ENCODE results near the gene TMEM14B. TPM values are rescaled to one million over a fixed set of nuclear protein-coding genes. Genes with fewer than 3 reads are reported as not detected.

Gene TMEM14B
- 104 and 148 TPM in 2 replicates for polyA plus RNA-seq (2011; rRNA removed)
- 30.5 and 34.9 TPM in 2 replicates for polyA minus RNA-seq (2011; rRNA and poly(A)+ RNA removed)

DNA sequence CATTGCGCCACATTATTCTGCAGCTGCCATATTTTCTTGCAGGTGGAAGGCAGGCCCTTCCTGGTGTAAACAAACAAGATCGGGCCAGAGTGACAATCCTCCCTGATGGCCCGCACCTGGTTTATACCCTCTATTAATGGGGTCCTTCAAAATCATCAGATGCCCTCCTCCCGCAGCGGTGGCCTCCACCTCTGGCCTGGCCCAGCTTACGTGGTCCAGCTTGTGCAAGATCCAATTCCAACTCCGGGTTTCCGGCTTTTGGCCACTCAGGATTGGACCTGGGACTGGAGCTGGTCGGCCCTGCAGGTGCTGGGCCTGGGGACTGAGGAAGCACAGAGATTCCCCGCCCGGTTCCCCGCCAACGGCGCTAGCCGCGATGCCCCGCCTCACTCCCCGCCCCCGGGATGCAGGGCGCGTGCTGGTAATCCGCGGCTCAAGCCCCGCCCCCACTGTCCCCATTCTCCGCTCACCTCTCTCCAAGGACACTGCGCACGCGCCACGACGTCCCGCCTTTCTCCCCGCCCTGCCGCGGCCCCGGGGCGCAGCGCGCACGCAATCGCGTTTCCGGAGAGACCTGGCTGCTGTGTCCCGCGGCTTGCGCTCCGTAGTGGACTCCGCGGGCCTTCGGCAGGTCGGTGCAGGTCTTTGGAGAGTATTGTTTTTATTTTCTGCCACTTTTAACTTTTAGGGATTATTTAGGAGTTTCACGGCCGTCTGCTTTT is at the start of gene TMEM14B:
Gene TMEM14B (plus strand): TSS at position 555 of the 722 bp plus-strand sequence. CDS start 1,441 bp downstream, outside the sequence.
- TF ChIP-seq, protein P1, sequence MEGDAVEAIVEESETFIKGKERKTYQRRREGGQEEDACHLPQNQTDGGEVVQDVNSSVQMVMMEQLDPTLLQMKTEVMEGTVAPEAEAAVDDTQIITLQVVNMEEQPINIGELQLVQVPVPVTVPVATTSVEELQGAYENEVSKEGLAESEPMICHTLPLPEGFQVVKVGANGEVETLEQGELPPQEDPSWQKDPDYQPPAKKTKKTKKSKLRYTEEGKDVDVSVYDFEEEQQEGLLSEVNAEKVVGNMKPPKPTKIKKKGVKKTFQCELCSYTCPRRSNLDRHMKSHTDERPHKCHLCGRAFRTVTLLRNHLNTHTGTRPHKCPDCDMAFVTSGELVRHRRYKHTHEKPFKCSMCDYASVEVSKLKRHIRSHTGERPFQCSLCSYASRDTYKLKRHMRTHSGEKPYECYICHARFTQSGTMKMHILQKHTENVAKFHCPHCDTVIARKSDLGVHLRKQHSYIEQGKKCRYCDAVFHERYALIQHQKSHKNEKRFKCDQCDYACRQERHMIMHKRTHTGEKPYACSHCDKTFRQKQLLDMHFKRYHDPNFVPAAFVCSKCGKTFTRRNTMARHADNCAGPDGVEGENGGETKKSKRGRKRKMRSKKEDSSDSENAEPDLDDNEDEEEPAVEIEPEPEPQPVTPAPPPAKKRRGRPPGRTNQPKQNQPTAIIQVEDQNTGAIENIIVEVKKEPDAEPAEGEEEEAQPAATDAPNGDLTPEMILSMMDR (IDR thresholded peaks at IDR 0.05; ENCODE audit: low read depth, low read length), result no peak
- H3K9me3 ChIP-seq (ENCODE audit: control insufficient read depth, insufficient read depth, low read length), result no peaks in the 10 kb centered on the region
- peak within 1 kb of the TSS; percentile 72 for H3K4me3 ChIP-seq (ENCODE audit: low read depth, low read length)
- H3K27ac ChIP-seq (ENCODE audit: low read depth, low read length), result peak within 1 kb of the TSS; percentile 22
- POLR2A ChIA-PET, result interaction anchor here (0.7 to 2.3 kb wide), 3 partner anchors 23 to 53 kb away, joined by 3 to 11 read pairs (median 3); partner anchors contain the start of genes C6orf52, PAK1IP1 and TMEM14C
- no peaks in the 10 kb centered on the region for H3K27me3 ChIP-seq (ENCODE audit: control insufficient read depth, insufficient read depth, low read length)
- CTCF ChIA-PET, result interaction anchor here (0.7 to 4.1 kb wide), 4 partner anchors 12 to 829 kb away, joined by 3 to 15 read pairs (median 4); no protein-coding TSS in a partner anchor
- peak; percentile 87 for DNase-seq (ENCODE audit: low read depth, low spot score)

- no peak for DNase-seq (ENCODE audit: low read depth, low spot score)
- ChIA-PET POLR2A (no interaction called here), CTCF (no interaction called here)
- Histone ChIP-seq H3K27me3 (ENCODE audit: control insufficient read depth, insufficient read depth, low read length) (no peaks in the 10 kb centered on the region), H3K27ac (ENCODE audit: low read depth, low read length) (no peak overlapping the region), H3K9me3 (ENCODE audit: control insufficient read depth, insufficient read depth, low read length) (peaks cover 6% of the 10 kb centered on the region), H3K4me3 (ENCODE audit: low read depth, low read length) (no peak overlapping the region)
- TF ChIP-seq, protein P1 (IDR thresholded peaks at IDR 0.05; ENCODE audit: low read depth, low read length), result no peak
These were observed 33.6 kb upstream of the TMEM14B start for GRCh38 chr6:10713962-10714361.

DNA sequence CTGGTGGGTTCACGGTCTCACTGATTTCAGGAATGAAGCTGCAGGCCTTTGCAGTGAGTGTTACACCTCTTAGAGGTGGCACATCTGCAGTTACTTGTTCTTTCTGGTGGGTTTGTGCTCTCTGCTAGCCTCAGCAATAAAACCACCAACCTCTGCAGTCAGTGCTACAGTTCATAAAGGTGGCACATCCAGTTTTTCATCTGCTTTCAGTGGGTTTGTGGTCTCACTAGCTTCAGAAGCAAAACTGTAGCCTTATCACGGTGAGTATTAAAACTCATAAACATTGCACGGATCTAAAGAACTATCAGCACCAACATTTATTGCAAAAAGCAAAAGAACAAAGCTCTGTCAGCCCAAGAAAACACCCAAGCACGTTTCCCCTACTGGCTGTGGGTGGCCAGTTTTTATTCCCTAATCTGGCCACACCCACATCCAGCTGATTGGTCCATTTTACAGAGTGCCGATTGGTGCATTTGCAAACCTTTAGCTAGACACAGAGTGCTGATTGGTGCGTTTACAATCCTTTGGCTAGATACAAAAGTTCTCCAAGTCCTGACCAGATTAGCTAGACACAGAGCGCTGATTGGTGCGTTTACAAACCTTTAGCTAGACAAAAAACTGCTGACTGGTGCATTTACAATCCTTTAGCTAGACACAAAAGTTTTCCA is 28.2 kb upstream of the TMEM14B start:
- ChIA-PET POLR2A (interaction anchor here (0.7 to 1.1 kb wide), 3 partner anchors 25 to 74 kb away, joined by 3 to 4 read pairs (median 3); partner anchors contain the start of gene PAK1IP1), CTCF (interaction anchor here (0.7 to 1.3 kb wide), 4 partner anchors 40 to 241 kb away, joined by 3 to 4 read pairs (median 3); no protein-coding TSS in a partner anchor)
- TF ChIP-seq, protein P1 (IDR thresholded peaks at IDR 0.05; ENCODE audit: low read depth, low read length), result no peak
- H3K4me3 ChIP-seq (ENCODE audit: low read depth, low read length), result peak overlapping the region; percentile 63
- peaks cover 10% of the 10 kb centered on the region for H3K9me3 ChIP-seq (ENCODE audit: control insufficient read depth, insufficient read depth, low read length)
- H3K27me3 ChIP-seq (ENCODE audit: control insufficient read depth, insufficient read depth, low read length), result no peaks in the 10 kb centered on the region
- no peak for DNase-seq (ENCODE audit: low read depth, low spot score)
- H3K27ac ChIP-seq (ENCODE audit: low read depth, low read length), result peak overlapping the region; percentile 60

DNA sequence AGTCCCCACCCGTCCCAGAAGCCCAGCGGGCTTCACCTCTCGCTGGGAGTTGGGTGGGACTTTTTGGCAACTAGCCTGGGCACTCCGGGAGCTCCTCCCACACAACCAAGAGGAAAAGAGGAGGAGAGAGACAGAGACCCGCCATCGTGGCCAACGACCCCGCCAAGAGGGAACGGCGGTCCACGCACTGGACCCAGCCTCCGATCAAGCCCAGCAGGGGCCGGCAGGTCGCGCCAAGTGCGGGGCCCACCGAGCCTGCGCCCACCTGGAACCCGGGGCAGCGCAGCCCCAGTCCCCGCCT is 27.7 kb upstream of the TMEM14B start:
- Histone ChIP-seq H3K27me3 (ENCODE audit: control insufficient read depth, insufficient read depth, low read length) (no peaks in the 10 kb centered on the region), H3K4me3 (ENCODE audit: low read depth, low read length) (peak overlapping the region; percentile 63), H3K27ac (ENCODE audit: low read depth, low read length) (no peak overlapping the region), H3K9me3 (ENCODE audit: control insufficient read depth, insufficient read depth, low read length) (peaks cover 10% of the 10 kb centered on the region)
- CTCF ChIA-PET, result interaction anchor here (1.2 to 1.3 kb wide), 3 partner anchors 40 to 242 kb away, joined by 3 read pairs; no protein-coding TSS in a partner anchor
- no peak for DNase-seq (ENCODE audit: low read depth, low spot score)
- TF ChIP-seq, protein P1 (IDR thresholded peaks at IDR 0.05; ENCODE audit: low read depth, low read length), result no peak
- POLR2A ChIA-PET, result interaction anchor here (0.7 kb wide), 1 partner anchor 75 kb away, joined by 3 read pairs; no protein-coding TSS in a partner anchor

Data from AG04450 (cell line).